ENCODE data around the gene PRKCB. TPM values are rescaled to one million over a fixed set of nuclear protein-coding genes. Genes with fewer than 3 reads are reported as not detected.

Gene PRKCB
- total RNA-seq, 1 experiment from 2014 or later, result not detected

DNA sequence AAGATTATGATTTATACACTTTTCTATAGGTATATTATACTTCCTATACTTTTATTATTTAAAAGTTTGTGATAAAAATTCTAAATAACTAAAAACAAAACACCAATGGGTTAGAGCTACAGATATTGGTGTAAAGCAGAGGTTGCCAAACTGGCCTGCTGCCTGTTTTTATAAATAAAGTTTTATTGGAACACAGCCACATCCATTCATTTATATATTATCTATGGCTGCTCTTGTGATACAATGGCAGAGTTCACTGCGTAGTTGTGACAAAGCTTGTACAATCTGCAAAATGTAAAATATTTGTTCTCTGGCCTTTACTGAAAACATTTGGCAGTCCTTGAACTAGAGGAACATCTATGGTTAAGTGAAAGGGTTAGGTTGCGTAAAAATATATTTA, 208.7 kb downstream of the PRKCB start:
- TF ChIP-seq, protein P1, sequence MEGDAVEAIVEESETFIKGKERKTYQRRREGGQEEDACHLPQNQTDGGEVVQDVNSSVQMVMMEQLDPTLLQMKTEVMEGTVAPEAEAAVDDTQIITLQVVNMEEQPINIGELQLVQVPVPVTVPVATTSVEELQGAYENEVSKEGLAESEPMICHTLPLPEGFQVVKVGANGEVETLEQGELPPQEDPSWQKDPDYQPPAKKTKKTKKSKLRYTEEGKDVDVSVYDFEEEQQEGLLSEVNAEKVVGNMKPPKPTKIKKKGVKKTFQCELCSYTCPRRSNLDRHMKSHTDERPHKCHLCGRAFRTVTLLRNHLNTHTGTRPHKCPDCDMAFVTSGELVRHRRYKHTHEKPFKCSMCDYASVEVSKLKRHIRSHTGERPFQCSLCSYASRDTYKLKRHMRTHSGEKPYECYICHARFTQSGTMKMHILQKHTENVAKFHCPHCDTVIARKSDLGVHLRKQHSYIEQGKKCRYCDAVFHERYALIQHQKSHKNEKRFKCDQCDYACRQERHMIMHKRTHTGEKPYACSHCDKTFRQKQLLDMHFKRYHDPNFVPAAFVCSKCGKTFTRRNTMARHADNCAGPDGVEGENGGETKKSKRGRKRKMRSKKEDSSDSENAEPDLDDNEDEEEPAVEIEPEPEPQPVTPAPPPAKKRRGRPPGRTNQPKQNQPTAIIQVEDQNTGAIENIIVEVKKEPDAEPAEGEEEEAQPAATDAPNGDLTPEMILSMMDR (IDR thresholded peaks at IDR 0.05; ENCODE audit: unreplicated experiment), result no peak
- no TSS peak for BruUV-seq (replicated peaks)
- CTCF ChIA-PET, result interaction anchor here (0.6 to 10.6 kb wide), 19 partner anchors 8 to 482 kb away, joined by 3 to 508 read pairs (median 3); partner anchors contain the start of gene CACNG3
- H3K27ac Mint-ChIP-seq (ENCODE audit: low read depth, unreplicated experiment), result no peak overlapping the region
- no peaks in the 10 kb centered on the region for H3K9me3 Mint-ChIP-seq (ENCODE audit: unreplicated experiment)
- no peaks in the 10 kb centered on the region for H3K4me1 Mint-ChIP-seq (ENCODE audit: insufficient read depth, unreplicated experiment)
- H3K27me3 Mint-ChIP-seq (ENCODE audit: insufficient read depth, unreplicated experiment), result peaks cover 42% of the 10 kb centered on the region
- POLR2A ChIA-PET, result interaction anchor here (0.6 kb wide), 1 partner anchor 90 kb away, joined by 3 read pairs; no protein-coding TSS in a partner anchor
- intact Hi-C loops (cut with micrococcal nuclease), result no loop called here
- DNase-seq (ENCODE audit: unreplicated experiment), result no peak
- H3K4me3 Mint-ChIP-seq (ENCODE audit: unreplicated experiment), result no peak overlapping the region
- H3K36me3 Mint-ChIP-seq (ENCODE audit: insufficient read depth, unreplicated experiment), result no peaks in the 10 kb centered on the region

DNA sequence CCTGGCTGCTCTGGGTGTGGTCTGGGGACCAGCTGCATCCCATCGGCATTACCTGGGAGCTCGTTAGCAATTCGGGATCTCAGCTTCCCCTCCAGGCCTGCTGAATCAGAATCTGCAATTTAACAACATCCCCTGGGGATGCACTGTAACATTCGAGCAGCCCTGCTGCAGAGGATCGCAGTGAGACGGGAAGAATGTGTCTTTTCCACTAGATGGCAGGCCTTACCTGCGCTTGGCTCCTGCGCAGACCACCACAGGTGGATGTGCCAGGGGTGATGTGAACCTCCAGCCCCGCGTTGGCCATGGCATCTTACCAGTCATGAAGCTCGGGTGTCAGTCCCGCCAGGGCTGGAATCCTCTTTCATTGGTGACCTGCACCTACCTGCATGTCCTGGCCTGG, 209.9 kb downstream of the PRKCB start:
- Mint-ChIP-seq H3K4me3 (ENCODE audit: unreplicated experiment) (no peak overlapping the region), H3K27me3 (ENCODE audit: insufficient read depth, unreplicated experiment) (peaks cover 44% of the 10 kb centered on the region), H3K27ac (ENCODE audit: low read depth, unreplicated experiment) (no peak overlapping the region), H3K4me1 (ENCODE audit: insufficient read depth, unreplicated experiment) (no peaks in the 10 kb centered on the region), H3K9me3 (ENCODE audit: unreplicated experiment) (no peaks in the 10 kb centered on the region), H3K36me3 (ENCODE audit: insufficient read depth, unreplicated experiment) (no peaks in the 10 kb centered on the region)
- no TSS peak for BruUV-seq (replicated peaks)
- peak; percentile 2 for DNase-seq (ENCODE audit: unreplicated experiment)
- TF ChIP-seq, protein P1 (IDR thresholded peaks at IDR 0.05; ENCODE audit: unreplicated experiment), result peak; percentile 37
- POLR2A ChIA-PET, result no interaction called here
- CTCF ChIA-PET, result interaction anchor here (0.6 to 10.6 kb wide), 37 partner anchors 9 to 1363 kb away, joined by 3 to 508 read pairs (median 3); partner anchors contain the start of gene CACNG3
- intact Hi-C loops (cut with micrococcal nuclease), result loop anchor here (1.0 kb wide), 1 partner anchor 454 kb away; no protein-coding TSS in a partner anchor

DNA sequence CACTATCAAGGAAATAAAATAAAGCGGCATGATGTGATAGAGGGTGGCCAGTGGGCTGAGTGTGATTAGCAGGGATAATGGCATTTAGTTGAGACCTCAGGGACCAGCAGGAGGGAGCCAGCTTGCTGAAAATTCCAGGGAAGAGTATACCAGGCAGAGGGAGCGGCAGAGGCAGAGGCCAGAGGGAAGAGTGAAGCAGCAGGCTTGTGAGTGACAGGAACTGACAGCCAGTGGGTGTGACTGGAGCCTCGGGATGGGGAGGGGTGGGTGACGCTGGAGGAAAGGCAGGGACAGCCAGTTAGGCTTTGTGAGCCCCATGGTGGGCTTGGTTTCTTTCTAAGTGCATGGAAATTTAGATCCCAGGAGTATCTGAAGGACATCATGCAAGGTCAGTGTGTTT, 210.7 kb downstream of the PRKCB start:
- no peak overlapping the region for H3K4me3 Mint-ChIP-seq (ENCODE audit: unreplicated experiment)
- ChIA-PET CTCF (interaction anchor here (0.6 to 10.6 kb wide), 22 partner anchors 8 to 480 kb away, joined by 3 to 508 read pairs (median 4); partner anchors contain the start of gene CACNG3), POLR2A (no interaction called here)
- H3K27ac Mint-ChIP-seq (ENCODE audit: low read depth, unreplicated experiment), result no peak overlapping the region
- no peaks in the 10 kb centered on the region for H3K36me3 Mint-ChIP-seq (ENCODE audit: insufficient read depth, unreplicated experiment)
- TF ChIP-seq, protein P1 (IDR thresholded peaks at IDR 0.05; ENCODE audit: unreplicated experiment), result no peak
- no peaks in the 10 kb centered on the region for H3K9me3 Mint-ChIP-seq (ENCODE audit: unreplicated experiment)
- DNase-seq (ENCODE audit: unreplicated experiment), result no peak
- H3K4me1 Mint-ChIP-seq (ENCODE audit: insufficient read depth, unreplicated experiment), result no peaks in the 10 kb centered on the region
- H3K27me3 Mint-ChIP-seq (ENCODE audit: insufficient read depth, unreplicated experiment), result peaks cover 44% of the 10 kb centered on the region
- intact Hi-C loops (cut with micrococcal nuclease), result no loop called here
- BruUV-seq (replicated peaks), result no TSS peak

DNA sequence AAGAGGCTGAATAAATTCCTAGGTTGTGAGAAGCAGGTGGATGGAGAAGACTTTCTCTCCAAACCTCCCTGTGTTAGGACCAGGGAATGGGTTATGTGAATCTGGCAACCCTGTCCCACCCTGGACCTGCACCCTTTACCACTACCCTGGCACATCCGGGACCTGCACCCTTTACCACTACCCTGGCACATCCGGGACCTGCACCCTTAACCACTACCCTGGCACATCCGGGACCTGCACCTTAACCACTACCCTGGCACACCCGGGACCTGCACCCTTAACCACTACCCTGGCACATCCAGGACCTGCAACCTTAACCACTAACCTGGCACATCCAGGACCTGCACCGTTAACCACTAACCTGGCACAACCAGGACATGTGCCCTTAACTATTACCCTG, 213.3 kb downstream of the PRKCB start:
- no peak overlapping the region for H3K27ac Mint-ChIP-seq (ENCODE audit: low read depth, unreplicated experiment)
- TF ChIP-seq, protein P1 (IDR thresholded peaks at IDR 0.05; ENCODE audit: unreplicated experiment), result no peak
- H3K36me3 Mint-ChIP-seq (ENCODE audit: insufficient read depth, unreplicated experiment), result no peaks in the 10 kb centered on the region
- ChIA-PET POLR2A (no interaction called here), CTCF (no interaction called here)
- H3K27me3 Mint-ChIP-seq (ENCODE audit: insufficient read depth, unreplicated experiment), result peaks cover 43% of the 10 kb centered on the region
- intact Hi-C loops (cut with micrococcal nuclease), result no loop called here
- BruUV-seq (replicated peaks), result no TSS peak
- no peaks in the 10 kb centered on the region for H3K4me1 Mint-ChIP-seq (ENCODE audit: insufficient read depth, unreplicated experiment)
- H3K4me3 Mint-ChIP-seq (ENCODE audit: unreplicated experiment), result no peak overlapping the region
- peaks cover 7% of the 10 kb centered on the region for H3K9me3 Mint-ChIP-seq (ENCODE audit: unreplicated experiment)
- DNase-seq (ENCODE audit: unreplicated experiment), result no peak
